ENCODE measurements around the gene SMCO3. TPM values are rescaled to one million over a fixed set of nuclear protein-coding genes. Genes with fewer than 3 reads are reported as not detected.

Gene SMCO3
- total and polyA plus RNA-seq, 2 of the 13 experiments (the other 11 are each of a cell fraction or from before 2014, with no cell fraction given) = 0.29 to 0.42 TPM

DNA sequence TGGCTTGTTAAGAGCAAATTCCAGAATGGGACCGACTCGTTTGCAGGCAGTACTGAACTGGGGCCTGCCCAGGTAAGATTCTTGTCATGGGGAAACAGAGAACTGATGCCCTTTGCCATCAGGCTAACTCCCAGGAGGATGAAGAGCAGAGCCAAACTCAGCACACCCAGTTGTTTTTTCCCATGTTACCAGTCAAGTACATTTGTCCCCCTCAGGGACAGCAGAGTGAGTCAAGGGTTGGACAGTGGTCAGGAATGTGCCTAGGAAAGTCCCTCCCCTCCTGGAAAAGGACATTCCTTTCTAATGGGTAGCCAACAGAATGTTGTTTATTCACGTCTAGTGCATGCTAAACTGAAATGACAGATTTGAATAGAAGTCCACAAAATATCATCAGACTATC is 27.8 kb upstream of the SMCO3 start (continued):
- TF ChIP-seq, protein P1, sequence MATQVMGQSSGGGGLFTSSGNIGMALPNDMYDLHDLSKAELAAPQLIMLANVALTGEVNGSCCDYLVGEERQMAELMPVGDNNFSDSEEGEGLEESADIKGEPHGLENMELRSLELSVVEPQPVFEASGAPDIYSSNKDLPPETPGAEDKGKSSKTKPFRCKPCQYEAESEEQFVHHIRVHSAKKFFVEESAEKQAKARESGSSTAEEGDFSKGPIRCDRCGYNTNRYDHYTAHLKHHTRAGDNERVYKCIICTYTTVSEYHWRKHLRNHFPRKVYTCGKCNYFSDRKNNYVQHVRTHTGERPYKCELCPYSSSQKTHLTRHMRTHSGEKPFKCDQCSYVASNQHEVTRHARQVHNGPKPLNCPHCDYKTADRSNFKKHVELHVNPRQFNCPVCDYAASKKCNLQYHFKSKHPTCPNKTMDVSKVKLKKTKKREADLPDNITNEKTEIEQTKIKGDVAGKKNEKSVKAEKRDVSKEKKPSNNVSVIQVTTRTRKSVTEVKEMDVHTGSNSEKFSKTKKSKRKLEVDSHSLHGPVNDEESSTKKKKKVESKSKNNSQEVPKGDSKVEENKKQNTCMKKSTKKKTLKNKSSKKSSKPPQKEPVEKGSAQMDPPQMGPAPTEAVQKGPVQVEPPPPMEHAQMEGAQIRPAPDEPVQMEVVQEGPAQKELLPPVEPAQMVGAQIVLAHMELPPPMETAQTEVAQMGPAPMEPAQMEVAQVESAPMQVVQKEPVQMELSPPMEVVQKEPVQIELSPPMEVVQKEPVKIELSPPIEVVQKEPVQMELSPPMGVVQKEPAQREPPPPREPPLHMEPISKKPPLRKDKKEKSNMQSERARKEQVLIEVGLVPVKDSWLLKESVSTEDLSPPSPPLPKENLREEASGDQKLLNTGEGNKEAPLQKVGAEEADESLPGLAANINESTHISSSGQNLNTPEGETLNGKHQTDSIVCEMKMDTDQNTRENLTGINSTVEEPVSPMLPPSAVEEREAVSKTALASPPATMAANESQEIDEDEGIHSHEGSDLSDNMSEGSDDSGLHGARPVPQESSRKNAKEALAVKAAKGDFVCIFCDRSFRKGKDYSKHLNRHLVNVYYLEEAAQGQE (IDR thresholded peaks at IDR 0.05; ENCODE audit: borderline replicate concordance in 1 of 2, low read depth in 1 of 2, low read length in 2 of 2) = peak in 1 of 2 experiments; percentile 69; a peak in 1 of 4 replicates
- TF ChIP-seq, protein P2, sequence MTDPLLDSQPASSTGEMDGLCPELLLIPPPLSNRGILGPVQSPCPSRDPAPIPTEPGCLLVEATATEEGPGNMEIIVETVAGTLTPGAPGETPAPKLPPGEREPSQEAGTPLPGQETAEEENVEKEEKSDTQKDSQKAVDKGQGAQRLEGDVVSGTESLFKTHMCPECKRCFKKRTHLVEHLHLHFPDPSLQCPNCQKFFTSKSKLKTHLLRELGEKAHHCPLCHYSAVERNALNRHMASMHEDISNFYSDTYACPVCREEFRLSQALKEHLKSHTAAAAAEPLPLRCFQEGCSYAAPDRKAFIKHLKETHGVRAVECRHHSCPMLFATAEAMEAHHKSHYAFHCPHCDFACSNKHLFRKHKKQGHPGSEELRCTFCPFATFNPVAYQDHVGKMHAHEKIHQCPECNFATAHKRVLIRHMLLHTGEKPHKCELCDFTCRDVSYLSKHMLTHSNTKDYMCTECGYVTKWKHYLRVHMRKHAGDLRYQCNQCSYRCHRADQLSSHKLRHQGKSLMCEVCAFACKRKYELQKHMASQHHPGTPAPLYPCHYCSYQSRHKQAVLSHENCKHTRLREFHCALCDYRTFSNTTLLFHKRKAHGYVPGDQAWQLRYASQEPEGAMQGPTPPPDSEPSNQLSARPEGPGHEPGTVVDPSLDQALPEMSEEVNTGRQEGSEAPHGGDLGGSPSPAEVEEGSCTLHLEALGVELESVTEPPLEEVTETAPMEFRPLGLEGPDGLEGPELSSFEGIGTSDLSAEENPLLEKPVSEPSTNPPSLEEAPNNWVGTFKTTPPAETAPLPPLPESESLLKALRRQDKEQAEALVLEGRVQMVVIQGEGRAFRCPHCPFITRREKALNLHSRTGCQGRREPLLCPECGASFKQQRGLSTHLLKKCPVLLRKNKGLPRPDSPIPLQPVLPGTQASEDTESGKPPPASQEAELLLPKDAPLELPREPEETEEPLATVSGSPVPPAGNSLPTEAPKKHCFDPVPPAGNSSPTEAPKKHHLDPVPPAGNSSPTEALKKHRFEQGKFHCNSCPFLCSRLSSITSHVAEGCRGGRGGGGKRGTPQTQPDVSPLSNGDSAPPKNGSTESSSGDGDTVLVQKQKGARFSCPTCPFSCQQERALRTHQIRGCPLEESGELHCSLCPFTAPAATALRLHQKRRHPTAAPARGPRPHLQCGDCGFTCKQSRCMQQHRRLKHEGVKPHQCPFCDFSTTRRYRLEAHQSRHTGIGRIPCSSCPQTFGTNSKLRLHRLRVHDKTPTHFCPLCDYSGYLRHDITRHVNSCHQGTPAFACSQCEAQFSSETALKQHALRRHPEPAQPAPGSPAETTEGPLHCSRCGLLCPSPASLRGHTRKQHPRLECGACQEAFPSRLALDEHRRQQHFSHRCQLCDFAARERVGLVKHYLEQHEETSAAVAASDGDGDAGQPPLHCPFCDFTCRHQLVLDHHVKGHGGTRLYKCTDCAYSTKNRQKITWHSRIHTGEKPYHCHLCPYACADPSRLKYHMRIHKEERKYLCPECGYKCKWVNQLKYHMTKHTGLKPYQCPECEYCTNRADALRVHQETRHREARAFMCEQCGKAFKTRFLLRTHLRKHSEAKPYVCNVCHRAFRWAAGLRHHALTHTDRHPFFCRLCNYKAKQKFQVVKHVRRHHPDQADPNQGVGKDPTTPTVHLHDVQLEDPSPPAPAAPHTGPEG (CRISPR knock-in tag; IDR thresholded peaks at IDR 0.05) = peak; percentile 44
- no peak for TF ChIP-seq FOXP1 (IDR thresholded peaks at IDR 0.05)
- TF ChIP-seq FOXP1 (CRISPR knock-in tag; IDR thresholded peaks at IDR 0.05) = peak; percentile 41; the same call in 1 of the 2 replicates
- peak; percentile 96 for TF ChIP-seq TEAD3 (CRISPR knock-in tag; optimal IDR thresholded peaks at IDR 0.05; ENCODE audit: borderline replicate concordance)
- peak; percentile 87 for TF ChIP-seq ZNF644 (CRISPR knock-in tag; IDR thresholded peaks at IDR 0.05; ENCODE audit: low read depth)
- TF ChIP-seq SOX13 (IDR thresholded peaks at IDR 0.05) = no peak
- peak in 1 of 2 experiments; percentile 56; a peak in 1 of 4 replicates for TF ChIP-seq SOX13 (CRISPR knock-in tag; conservative IDR thresholded peaks at IDR 0.05 in 1 of 2, IDR thresholded peaks at IDR 0.05 in 1 of 2)
- peak; percentile 75; the same call in 1 of the 2 replicates for TF ChIP-seq MIER2 (CRISPR knock-in tag; IDR thresholded peaks at IDR 0.05)
- TF ChIP-seq ZNF740 (CRISPR knock-in tag; IDR thresholded peaks at IDR 0.05) = no peak
- TF ChIP-seq BCL6 (CRISPR knock-in tag; IDR thresholded peaks at IDR 0.05) = 0 out of 2 replicates have a peak, but pooled peaks have one; percentile 20
- peak; percentile 76 for TF ChIP-seq SP5 (CRISPR knock-in tag; IDR thresholded peaks at IDR 0.05; ENCODE audit: borderline replicate concordance, low read depth)
- 0 out of 2 replicates have a peak, but pooled peaks have one; percentile 13 for TF ChIP-seq IRF2 (CRISPR knock-in tag; IDR thresholded peaks at IDR 0.05)
- TF ChIP-seq, protein P3, sequence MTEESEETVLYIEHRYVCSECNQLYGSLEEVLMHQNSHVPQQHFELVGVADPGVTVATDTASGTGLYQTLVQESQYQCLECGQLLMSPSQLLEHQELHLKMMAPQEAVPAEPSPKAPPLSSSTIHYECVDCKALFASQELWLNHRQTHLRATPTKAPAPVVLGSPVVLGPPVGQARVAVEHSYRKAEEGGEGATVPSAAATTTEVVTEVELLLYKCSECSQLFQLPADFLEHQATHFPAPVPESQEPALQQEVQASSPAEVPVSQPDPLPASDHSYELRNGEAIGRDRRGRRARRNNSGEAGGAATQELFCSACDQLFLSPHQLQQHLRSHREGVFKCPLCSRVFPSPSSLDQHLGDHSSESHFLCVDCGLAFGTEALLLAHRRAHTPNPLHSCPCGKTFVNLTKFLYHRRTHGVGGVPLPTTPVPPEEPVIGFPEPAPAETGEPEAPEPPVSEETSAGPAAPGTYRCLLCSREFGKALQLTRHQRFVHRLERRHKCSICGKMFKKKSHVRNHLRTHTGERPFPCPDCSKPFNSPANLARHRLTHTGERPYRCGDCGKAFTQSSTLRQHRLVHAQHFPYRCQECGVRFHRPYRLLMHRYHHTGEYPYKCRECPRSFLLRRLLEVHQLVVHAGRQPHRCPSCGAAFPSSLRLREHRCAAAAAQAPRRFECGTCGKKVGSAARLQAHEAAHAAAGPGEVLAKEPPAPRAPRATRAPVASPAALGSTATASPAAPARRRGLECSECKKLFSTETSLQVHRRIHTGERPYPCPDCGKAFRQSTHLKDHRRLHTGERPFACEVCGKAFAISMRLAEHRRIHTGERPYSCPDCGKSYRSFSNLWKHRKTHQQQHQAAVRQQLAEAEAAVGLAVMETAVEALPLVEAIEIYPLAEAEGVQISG (CRISPR knock-in tag; IDR thresholded peaks at IDR 0.05) = peak; percentile 49; the same call in 1 of the 2 replicates
- TF ChIP-seq ZNF501 (CRISPR knock-in tag; IDR thresholded peaks at IDR 0.05) = no peak
- TF ChIP-seq, protein P4, sequence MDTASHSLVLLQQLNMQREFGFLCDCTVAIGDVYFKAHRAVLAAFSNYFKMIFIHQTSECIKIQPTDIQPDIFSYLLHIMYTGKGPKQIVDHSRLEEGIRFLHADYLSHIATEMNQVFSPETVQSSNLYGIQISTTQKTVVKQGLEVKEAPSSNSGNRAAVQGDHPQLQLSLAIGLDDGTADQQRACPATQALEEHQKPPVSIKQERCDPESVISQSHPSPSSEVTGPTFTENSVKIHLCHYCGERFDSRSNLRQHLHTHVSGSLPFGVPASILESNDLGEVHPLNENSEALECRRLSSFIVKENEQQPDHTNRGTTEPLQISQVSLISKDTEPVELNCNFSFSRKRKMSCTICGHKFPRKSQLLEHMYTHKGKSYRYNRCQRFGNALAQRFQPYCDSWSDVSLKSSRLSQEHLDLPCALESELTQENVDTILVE (CRISPR knock-in tag; IDR thresholded peaks at IDR 0.05) = no peak
